Liver (tissue), 3 donors: ENCODE data around the gene GGT6.

Source experiments
- EGR1 ChIP-seq, 2 donors: IDR thresholded peaks; 2 replicates each; pipeline ENCODE4 v1.6.1; 2016 to 2018; ENCODE audit warnings: antibody characterized with exemption in 2 of 2, low read depth in 2 of 2
- FOXA1 ChIP-seq: IDR thresholded peaks from 2 replicates; pipeline ENCODE4 v1.6.1; 2016; ENCODE audit warnings: antibody characterized with exemption
- RAD21 ChIP-seq, 2 donors: IDR thresholded peaks; 2 replicates each; pipeline ENCODE4 v1.6.1; 2016; ENCODE audit warnings: antibody characterized with exemption in 2 of 2, mild to moderate bottlenecking in 2 of 2
- SP1 ChIP-seq: IDR thresholded peaks from 2 replicates; pipeline ENCODE4 v1.6.1; 2018; ENCODE audit warnings: antibody characterized with exemption, mild to moderate bottlenecking
- YY1 ChIP-seq: IDR thresholded peaks from 2 replicates; pipeline ENCODE4 v1.6.1; 2016; ENCODE audit warnings: antibody characterized with exemption, mild to moderate bottlenecking
- TF ChIP-seq, protein P1 (sequence below): IDR thresholded peaks from 2 replicates; pipeline ENCODE4 v1.6.1; 2016; ENCODE audit warnings: antibody characterized with exemption
- TF ChIP-seq, protein P2 (sequence below): fragments of 150-350 bp; IDR thresholded peaks from 2 replicates; pipeline ENCODE4 v1.5.1; 2017; ENCODE audit warnings: improper control_type of control experiment, low read depth, low read length; ENCODE audit not compliant: missing input control
- TF ChIP-seq, protein P3 (sequence below): IDR thresholded peaks from 2 replicates; pipeline ENCODE4 v1.6.1; 2016; ENCODE audit warnings: antibody characterized with exemption
- TF ChIP-seq, protein P4 (sequence below): IDR thresholded peaks from 2 replicates; pipeline ENCODE4 v1.6.1; 2016; ENCODE audit warnings: antibody characterized with exemption, mild to moderate bottlenecking
- donor health status: healthy.
- donor health status: healthy.

DNA sequence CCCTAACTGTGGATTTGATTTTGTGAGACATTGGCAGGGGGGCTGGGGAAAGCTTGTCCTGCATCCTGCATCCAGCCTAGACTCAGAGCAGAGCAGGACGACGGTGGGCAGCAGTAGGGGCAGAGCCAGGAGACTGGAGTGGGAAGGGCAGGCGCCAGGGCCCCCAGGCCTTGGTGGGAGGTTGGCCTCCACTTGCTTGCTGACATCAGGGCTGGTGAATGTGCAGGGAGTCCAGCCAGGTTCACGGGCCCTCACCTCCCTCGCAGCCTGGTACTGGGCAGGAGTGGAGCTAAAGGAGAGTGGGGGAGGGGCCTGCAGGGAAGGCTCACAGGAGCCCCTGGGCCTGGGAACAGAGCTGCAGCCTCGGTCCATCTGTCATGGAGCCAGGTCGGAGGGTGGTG lies 21.7 kb upstream of the GGT6 start:
- TF ChIP-seq, protein P1, sequence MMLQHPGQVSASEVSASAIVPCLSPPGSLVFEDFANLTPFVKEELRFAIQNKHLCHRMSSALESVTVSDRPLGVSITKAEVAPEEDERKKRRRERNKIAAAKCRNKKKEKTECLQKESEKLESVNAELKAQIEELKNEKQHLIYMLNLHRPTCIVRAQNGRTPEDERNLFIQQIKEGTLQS, result no peak
- TF ChIP-seq, protein P2, sequence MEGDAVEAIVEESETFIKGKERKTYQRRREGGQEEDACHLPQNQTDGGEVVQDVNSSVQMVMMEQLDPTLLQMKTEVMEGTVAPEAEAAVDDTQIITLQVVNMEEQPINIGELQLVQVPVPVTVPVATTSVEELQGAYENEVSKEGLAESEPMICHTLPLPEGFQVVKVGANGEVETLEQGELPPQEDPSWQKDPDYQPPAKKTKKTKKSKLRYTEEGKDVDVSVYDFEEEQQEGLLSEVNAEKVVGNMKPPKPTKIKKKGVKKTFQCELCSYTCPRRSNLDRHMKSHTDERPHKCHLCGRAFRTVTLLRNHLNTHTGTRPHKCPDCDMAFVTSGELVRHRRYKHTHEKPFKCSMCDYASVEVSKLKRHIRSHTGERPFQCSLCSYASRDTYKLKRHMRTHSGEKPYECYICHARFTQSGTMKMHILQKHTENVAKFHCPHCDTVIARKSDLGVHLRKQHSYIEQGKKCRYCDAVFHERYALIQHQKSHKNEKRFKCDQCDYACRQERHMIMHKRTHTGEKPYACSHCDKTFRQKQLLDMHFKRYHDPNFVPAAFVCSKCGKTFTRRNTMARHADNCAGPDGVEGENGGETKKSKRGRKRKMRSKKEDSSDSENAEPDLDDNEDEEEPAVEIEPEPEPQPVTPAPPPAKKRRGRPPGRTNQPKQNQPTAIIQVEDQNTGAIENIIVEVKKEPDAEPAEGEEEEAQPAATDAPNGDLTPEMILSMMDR, result no peak
- TF ChIP-seq RAD21 (IDR thresholded peaks at IDR 0.05) (no peak), FOXA1 (no peak), YY1 (no peak), EGR1 (IDR thresholded peaks at IDR 0.05; ENCODE audit: low read depth in 2 of 2) (no peak), SP1 (no peak)
- TF ChIP-seq, protein P3, sequence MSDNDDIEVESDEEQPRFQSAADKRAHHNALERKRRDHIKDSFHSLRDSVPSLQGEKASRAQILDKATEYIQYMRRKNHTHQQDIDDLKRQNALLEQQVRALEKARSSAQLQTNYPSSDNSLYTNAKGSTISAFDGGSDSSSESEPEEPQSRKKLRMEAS, result no peak
- TF ChIP-seq, protein P4, sequence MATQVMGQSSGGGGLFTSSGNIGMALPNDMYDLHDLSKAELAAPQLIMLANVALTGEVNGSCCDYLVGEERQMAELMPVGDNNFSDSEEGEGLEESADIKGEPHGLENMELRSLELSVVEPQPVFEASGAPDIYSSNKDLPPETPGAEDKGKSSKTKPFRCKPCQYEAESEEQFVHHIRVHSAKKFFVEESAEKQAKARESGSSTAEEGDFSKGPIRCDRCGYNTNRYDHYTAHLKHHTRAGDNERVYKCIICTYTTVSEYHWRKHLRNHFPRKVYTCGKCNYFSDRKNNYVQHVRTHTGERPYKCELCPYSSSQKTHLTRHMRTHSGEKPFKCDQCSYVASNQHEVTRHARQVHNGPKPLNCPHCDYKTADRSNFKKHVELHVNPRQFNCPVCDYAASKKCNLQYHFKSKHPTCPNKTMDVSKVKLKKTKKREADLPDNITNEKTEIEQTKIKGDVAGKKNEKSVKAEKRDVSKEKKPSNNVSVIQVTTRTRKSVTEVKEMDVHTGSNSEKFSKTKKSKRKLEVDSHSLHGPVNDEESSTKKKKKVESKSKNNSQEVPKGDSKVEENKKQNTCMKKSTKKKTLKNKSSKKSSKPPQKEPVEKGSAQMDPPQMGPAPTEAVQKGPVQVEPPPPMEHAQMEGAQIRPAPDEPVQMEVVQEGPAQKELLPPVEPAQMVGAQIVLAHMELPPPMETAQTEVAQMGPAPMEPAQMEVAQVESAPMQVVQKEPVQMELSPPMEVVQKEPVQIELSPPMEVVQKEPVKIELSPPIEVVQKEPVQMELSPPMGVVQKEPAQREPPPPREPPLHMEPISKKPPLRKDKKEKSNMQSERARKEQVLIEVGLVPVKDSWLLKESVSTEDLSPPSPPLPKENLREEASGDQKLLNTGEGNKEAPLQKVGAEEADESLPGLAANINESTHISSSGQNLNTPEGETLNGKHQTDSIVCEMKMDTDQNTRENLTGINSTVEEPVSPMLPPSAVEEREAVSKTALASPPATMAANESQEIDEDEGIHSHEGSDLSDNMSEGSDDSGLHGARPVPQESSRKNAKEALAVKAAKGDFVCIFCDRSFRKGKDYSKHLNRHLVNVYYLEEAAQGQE, result no peak
